Neural cell (in vitro differentiated cells): ENCODE results near the gene HMGCLL1. TPM values are rescaled to one million over a fixed set of nuclear protein-coding genes. Genes with fewer than 3 reads are reported as not detected.

Experiments used
- H2AFZ ChIP-seq: fragments of 200-600, 300-800 bp; sonication (generic), shearing (Covaris generic); 2 replicates; pipeline ENCODE4 v1.6.0; 2014; ENCODE audit warnings: low read depth, mild to moderate bottlenecking, antibody characterized with exemption, low read length, moderate library complexity
- H3F3A ChIP-seq: fragments of 200-600 bp; shearing (Covaris generic); 2 replicates; pipeline ENCODE4 v1.6.1; 2016; ENCODE audit warnings: mild to moderate bottlenecking, moderate library complexity, mixed read lengths, antibody characterized with exemption, low read length; ENCODE audit not compliant: insufficient read depth, poor library complexity, severe bottlenecking
- H3K27ac ChIP-seq: fragments of 200-600, 300-800 bp; sonication (generic), shearing (Covaris generic); 2 replicates; pipeline ENCODE4 v1.5.1; 2014; ENCODE audit warnings: mild to moderate bottlenecking, low read length, moderate library complexity
- H3K27me3 ChIP-seq: fragments of 300-800, 200-600 bp; sonication (generic), shearing (Covaris generic); 2 replicates; pipeline ENCODE4 v1.6.0; 2014; ENCODE audit warnings: mild to moderate bottlenecking, low read depth, low read length, moderate library complexity; ENCODE audit not compliant: insufficient read depth
- H3K36me3 ChIP-seq: fragments of 300-800, 200-600 bp; sonication (generic), shearing (Covaris generic); 2 replicates; pipeline ENCODE4 v1.5.1; 2014; ENCODE audit warnings: mild to moderate bottlenecking, antibody characterized with exemption, low read length, moderate library complexity; ENCODE audit not compliant: insufficient read depth
- H3K4me2 ChIP-seq: fragments of 300-800, 200-600 bp; sonication (generic), shearing (Covaris generic); 2 replicates; pipeline ENCODE4 v1.6.0; 2014; ENCODE audit warnings: mild to moderate bottlenecking, low read length
- H3K4me3 ChIP-seq: fragments of 300-800, 200-600 bp; sonication (generic), shearing (Covaris generic); 2 replicates; pipeline ENCODE4 v1.5.1; 2014; ENCODE audit warnings: mild to moderate bottlenecking, low read length, moderate library complexity
- H3K79me2 ChIP-seq: fragments of 200-600 bp; shearing (Covaris generic); replicated peaks from 2 replicates; pipeline ENCODE4 v1.6.0; 2014; ENCODE audit warnings: mild to moderate bottlenecking, low read length, moderate library complexity; ENCODE audit not compliant: insufficient read depth
- H3K9ac ChIP-seq: fragments of 300-800, 200-600 bp; sonication (generic), shearing (Covaris generic); 2 replicates; pipeline ENCODE4 v1.6.1; 2016; ENCODE audit warnings: mild to moderate bottlenecking, low read length, mixed read lengths
- H3K9me2 ChIP-seq: fragments of 200-600 bp; shearing (Covaris generic); 2 replicates; pipeline ENCODE4 v1.6.1; 2016; ENCODE audit warnings: mild to moderate bottlenecking, low read length, mixed read lengths; ENCODE audit not compliant: insufficient read depth
- H3K9me3 ChIP-seq: fragments of 200-600, 300-800 bp; sonication (generic), shearing (Covaris generic); 2 replicates; pipeline ENCODE4 v1.6.1; 2016; ENCODE audit warnings: mild to moderate bottlenecking, mixed run types, low read length, moderate library complexity, mixed read lengths
- H4K20me1 ChIP-seq: fragments of 200-600 bp; shearing (Covaris generic); 2 replicates; pipeline ENCODE4 v1.6.1; 2016; ENCODE audit warnings: mild to moderate bottlenecking, mixed run types; ENCODE audit not compliant: insufficient read depth
- CTCF ChIP-seq: fragments of 450-650 bp; IDR thresholded peaks from 2 replicates; pipeline ENCODE4 v1.5.1; 2014; ENCODE audit warnings: antibody characterized with exemption, mild to moderate bottlenecking, moderate library complexity; ENCODE audit not compliant: poor library complexity, severe bottlenecking
- EP300 ChIP-seq: fragments of 450-650 bp; conservative IDR thresholded peaks from 2 replicates; pipeline ENCODE4 v1.6.1; 2014; ENCODE audit warnings: antibody characterized with exemption, mild to moderate bottlenecking, moderate library complexity; ENCODE audit not compliant: poor library complexity, severe bottlenecking
- EZH2 ChIP-seq: fragments of 200-600, 300-800 bp; shearing (Covaris generic), sonication (generic); IDR thresholded peaks from 2 replicates; pipeline ENCODE4 v1.6.1; 2014; ENCODE audit warnings: antibody characterized with exemption, low read length, borderline replicate concordance, mild to moderate bottlenecking; ENCODE audit not compliant: insufficient read depth, poor library complexity, severe bottlenecking
- MXI1 ChIP-seq: fragments of 450-650 bp; conservative IDR thresholded peaks from 2 replicates; pipeline ENCODE4 v1.6.1; 2014; ENCODE audit warnings: antibody characterized with exemption, mild to moderate bottlenecking; ENCODE audit not compliant: poor library complexity, severe bottlenecking
- POLR2AphosphoS5 ChIP-seq: IDR thresholded peaks from 2 replicates; pipeline ENCODE4 v1.6.1; 2012
- RAD21 ChIP-seq: fragments of 450-650 bp; conservative IDR thresholded peaks from 2 replicates; pipeline ENCODE4 v1.6.1; 2014; ENCODE audit warnings: antibody characterized with exemption, mild to moderate bottlenecking, moderate library complexity
- SMC3 ChIP-seq: fragments of 450-650 bp; conservative IDR thresholded peaks from 2 replicates; pipeline ENCODE4 v1.6.1; 2014; ENCODE audit warnings: antibody characterized with exemption, mild to moderate bottlenecking, moderate library complexity; ENCODE audit not compliant: poor library complexity
- TAF1 ChIP-seq: IDR thresholded peaks from 2 replicates; pipeline ENCODE4 v1.6.1; 2012; ENCODE audit warnings: low read depth
- polyA plus RNA-seq: library from polyadenylated mRNA; depleted of rRNA; stranded (reverse); fragments of >200 nt; gene quantifications from 2 replicates; pipeline ENCODE4 v1.2.3, GENCODE V29; 2014
- TF ChIP-seq, protein P1 (sequence below): IDR thresholded peaks from 2 replicates; pipeline ENCODE4 v1.6.1; 2012; ENCODE audit warnings: borderline replicate concordance

The HMGCLL1 gene
- polyA plus RNA-seq, 1 donor from 2014 or later, result 59.7 TPM

DNA sequence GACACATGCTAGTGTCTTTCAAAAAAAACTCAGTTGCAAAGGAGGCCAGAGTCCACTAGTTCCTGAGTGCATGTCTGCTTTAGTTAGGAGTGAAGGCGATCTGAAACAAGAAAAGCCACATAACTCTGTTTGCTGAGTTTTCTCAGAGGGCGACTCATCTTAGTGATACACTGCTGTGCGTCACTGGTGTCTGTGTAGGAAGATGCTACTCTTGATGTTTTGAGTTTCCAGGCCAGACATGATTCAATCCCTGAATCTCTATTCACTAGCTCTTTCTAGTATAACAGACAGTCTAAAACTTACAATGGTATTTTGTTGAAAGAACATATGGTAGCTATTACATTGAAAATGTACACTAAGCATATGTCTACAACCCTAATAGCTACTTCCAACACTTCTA lies 190.8 kb downstream of the HMGCLL1 start:
- no peak overlapping the region for H2AFZ ChIP-seq
- H3K9ac ChIP-seq, result no peak overlapping the region
- H3K4me3 ChIP-seq, result no peak overlapping the region
- no peaks in the 10 kb centered on the region for H3K9me3 ChIP-seq
- H3K9me2 ChIP-seq, result no peaks in the 10 kb centered on the region
- TF ChIP-seq, protein P1, sequence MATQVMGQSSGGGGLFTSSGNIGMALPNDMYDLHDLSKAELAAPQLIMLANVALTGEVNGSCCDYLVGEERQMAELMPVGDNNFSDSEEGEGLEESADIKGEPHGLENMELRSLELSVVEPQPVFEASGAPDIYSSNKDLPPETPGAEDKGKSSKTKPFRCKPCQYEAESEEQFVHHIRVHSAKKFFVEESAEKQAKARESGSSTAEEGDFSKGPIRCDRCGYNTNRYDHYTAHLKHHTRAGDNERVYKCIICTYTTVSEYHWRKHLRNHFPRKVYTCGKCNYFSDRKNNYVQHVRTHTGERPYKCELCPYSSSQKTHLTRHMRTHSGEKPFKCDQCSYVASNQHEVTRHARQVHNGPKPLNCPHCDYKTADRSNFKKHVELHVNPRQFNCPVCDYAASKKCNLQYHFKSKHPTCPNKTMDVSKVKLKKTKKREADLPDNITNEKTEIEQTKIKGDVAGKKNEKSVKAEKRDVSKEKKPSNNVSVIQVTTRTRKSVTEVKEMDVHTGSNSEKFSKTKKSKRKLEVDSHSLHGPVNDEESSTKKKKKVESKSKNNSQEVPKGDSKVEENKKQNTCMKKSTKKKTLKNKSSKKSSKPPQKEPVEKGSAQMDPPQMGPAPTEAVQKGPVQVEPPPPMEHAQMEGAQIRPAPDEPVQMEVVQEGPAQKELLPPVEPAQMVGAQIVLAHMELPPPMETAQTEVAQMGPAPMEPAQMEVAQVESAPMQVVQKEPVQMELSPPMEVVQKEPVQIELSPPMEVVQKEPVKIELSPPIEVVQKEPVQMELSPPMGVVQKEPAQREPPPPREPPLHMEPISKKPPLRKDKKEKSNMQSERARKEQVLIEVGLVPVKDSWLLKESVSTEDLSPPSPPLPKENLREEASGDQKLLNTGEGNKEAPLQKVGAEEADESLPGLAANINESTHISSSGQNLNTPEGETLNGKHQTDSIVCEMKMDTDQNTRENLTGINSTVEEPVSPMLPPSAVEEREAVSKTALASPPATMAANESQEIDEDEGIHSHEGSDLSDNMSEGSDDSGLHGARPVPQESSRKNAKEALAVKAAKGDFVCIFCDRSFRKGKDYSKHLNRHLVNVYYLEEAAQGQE, result no peak
- TF ChIP-seq EP300 (no peak), POLR2AphosphoS5 (no peak), CTCF (no peak), MXI1 (no peak), EZH2 (no peak), RAD21 (no peak), SMC3 (no peak), TAF1 (no peak)
- H3K36me3 ChIP-seq, result no peaks in the 10 kb centered on the region
- H3K27ac ChIP-seq, result no peak overlapping the region
- no peaks in the 10 kb centered on the region for H3K79me2 ChIP-seq
- no peaks in the 10 kb centered on the region for H3F3A ChIP-seq
- H4K20me1 ChIP-seq, result no peaks in the 10 kb centered on the region
- H3K27me3 ChIP-seq, result no peaks in the 10 kb centered on the region
- H3K4me2 ChIP-seq, result no peak overlapping the region
